Stimulated activated naive CD8-positive, alpha-beta T cell treated with anti-CD3 and anti-CD28 coated beads, Interleukin-15, Interleukin-2, amounts not matched to agents 100 U/mL and 50 U/mL, for 24 hours (primary cell): Measurements from ENCODE around the gene BACE2.
A peak's percentile ranks its signal among the peaks of the same experiment; 100 is the strongest.
"Not testable (repeated sequence)": the region's sequence is repeated elsewhere in the genome, so short reads cannot be mapped to it uniquely, and the experiment has no call there.

Source experiments
- ATAC-seq: fragments of 150-1000 bp; cut with Tn5 transposase; one replicate; pipeline ENCODE4 v1.10.0; 2021
- DNase-seq: peaks from one replicate; pipeline ENCODE4 v3.0.0; 2021

BACE2 gene

DNA sequence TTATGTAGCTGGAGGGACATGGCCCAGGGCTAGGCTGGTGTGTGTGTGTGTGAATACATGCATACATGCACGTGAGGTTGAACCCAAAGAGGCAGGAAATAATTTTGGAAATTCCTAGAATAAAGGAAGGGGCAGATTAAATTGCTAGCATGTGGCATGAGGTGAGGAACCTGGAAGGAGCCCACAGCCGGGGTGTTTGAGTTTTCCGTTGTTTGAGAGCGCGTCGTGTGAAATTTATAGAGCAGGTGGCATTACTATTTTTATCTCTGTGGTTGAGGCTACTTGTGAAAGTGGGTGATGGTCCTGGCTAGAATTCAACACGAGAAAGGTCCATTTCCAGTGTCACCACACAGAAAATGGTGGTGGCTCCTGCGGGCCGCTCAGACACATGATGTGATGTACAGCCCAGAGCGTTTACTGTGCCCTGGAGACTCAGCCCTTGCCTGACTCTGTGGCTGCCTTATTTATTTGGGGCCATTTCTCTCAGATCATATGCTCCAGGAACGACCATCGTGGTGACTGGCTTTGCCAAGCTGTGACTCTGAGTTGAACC lies 48.0 kb downstream of the BACE2 start:
- DNase-seq (no peak), ATAC-seq (no peak)

DNA sequence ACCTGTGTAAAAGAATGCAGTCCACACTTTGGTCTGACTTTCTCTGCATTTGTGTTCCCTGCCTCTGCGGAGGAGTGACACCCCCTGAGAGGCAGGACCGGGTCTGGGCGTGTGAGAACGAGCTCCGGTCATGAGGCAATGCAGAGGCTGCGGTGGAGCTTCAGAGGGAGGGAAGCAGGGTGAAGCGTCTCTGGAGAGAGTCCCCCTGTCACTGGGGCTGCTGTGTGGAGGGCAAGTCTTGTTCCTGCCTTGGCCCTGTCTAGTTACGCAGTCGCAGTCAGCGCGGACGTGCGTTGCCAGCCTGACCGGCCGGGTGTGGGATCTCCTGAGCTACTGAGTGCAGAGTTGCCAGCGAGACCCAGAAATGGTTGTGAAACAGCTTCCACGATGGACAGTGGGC lies 48.5 kb downstream of the BACE2 start:
- no peak for DNase-seq
- no peak for ATAC-seq

DNA sequence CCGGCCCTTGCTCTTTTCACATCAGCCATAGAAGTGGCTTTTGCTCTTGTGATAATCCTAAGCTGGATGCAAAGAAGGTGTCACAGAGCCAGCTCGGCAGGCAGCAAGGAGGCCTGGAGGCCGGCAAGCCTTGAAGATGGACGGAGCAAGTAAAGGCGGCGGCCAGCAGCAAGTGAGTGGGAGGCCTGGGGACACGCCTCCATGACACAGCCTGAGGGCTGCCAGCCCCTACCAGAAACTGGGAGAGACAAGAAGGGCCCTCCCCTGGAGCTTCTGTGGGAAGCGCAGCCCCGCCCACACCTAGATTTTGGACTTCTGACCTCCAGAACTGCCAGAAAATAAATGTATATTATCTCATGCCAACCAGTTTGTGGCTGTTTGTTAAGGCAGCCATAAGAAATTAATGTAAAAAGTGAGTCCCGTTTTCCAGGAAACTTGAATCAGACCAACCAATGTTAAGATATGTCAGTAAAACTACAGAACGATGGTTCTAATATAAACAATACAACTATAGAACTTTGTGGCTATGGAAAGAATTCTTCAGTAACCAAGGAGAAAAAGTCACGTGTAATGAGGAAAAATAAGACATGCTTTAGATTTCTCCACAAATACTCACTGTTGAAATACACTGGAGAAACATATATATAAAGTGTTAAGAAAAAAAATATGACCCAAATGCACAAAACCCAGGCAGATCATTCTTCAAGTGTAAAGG lies 49.9 kb downstream of the BACE2 start:
- no peak for ATAC-seq
- DNase-seq, result no peak

DNA sequence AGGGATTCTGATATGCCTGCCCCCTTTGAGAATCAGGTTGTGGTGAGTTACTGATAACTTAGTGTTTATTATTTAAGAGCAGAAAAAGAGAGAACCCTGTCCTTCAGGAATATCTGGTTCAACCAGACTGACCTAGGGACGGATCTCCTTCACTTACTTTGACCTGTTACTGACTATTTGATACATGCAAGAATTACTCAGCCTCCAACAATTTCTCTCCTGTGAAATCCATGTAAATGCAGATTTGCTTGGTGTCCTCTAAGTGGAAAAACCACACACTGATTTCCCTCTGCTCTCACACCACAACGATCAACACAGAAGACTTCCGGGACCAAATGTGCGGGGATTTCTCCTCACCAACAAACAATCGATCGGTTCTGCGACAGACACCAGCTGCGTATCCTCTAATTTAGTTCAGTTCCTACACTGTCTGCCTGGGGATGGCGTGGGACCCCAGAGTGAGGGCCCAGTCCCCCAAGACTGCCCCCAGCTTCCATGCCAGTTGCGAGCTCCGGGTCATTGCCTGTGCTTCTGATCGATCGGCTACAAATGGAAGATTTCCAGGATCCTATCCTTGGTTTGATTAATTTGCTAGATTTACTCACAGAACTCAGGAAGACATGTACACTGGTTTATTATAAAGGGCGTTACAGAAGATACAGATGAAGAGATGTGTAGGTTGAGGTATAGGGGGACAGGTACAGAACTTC lies 51.7 kb downstream of the BACE2 start:
- no peak for DNase-seq
- ATAC-seq, result no peak

DNA sequence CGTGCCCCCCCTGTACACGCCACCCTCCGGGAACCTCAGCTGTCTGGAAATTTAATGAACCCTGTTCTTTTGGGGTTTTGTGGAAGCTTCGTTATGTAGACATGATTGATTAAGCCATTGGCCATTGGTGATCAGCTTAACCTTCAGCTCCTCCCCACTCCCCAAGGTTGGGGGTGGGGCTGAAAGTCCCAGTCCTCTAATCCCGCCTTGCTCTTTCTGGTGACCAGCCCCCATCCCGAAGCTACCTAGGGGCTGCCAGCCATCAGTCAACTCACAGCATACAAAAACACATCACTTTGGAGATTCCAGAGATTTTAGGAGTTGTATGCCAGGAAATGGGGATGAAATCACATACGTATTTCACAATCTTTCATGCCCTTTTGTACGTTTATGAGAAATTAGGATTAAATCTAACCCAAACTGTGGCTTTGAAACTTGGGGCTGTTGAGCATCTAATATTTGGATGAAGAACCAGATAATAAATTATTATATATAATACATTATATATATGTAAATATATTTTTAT lies 52.3 kb downstream of the BACE2 start:
- ATAC-seq (no peak), DNase-seq (no peak)

DNA sequence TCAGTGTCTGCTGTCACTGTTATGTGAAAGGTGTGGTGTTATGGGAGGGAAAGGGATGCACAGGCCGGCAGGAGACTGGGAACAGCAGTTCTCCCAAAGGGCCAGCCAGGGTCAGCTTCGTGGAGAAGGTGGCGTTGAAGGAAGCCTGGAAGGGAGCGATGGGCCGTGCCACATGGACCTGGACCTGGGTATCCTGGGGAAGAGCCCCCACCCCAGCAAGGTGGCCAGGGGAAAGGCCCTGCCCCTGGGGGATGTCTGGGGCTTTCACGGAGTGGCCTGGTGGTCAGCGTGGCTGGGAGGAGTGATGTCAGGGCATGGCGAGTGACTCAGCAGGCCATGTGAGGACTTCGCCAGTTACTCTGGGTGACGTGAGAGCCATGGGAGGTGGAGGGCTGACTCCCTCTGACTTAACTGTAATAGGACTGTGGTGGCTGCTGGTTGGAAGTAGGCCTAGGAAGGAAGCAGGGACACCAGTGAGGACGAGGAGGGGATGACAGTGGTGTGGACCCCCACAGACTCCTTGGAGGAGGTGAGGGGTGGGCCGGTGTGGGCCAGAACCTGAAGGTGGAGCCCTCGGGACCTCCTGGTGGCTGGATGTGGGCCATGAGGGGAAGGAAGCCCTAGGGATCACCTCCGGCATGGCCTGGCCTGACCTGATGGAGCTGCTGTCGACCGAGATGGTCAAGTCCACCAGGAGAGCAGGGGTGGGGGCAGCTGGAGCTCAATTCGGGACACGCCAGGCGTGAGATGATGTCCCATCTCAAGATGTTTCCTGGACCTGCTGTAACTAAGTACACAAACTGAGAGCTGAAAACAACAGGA lies 54.5 kb downstream of the BACE2 start:
- DNase-seq, result no peak
- no peak for ATAC-seq

DNA sequence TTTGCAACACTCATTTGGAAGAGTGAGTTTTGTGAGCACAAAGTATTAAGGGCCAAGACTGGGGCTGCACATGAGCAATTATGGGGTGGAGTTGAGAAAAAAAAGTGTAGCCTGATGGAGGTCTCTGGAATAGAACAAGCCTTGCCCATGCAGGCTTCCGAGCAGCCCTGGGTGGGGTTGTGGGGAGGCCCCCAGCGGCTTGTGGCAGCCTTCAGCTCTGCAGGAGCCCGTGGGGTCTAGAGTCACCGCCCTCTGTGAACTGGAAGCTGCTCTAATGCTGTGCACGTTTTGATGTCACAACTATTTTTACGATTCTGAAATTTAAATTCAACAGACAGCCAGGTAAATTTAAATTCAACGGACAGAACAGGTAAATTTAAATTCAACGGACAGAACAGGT lies 58.9 kb downstream of the BACE2 start:
- no peak for ATAC-seq
- DNase-seq, result no peak

DNA sequence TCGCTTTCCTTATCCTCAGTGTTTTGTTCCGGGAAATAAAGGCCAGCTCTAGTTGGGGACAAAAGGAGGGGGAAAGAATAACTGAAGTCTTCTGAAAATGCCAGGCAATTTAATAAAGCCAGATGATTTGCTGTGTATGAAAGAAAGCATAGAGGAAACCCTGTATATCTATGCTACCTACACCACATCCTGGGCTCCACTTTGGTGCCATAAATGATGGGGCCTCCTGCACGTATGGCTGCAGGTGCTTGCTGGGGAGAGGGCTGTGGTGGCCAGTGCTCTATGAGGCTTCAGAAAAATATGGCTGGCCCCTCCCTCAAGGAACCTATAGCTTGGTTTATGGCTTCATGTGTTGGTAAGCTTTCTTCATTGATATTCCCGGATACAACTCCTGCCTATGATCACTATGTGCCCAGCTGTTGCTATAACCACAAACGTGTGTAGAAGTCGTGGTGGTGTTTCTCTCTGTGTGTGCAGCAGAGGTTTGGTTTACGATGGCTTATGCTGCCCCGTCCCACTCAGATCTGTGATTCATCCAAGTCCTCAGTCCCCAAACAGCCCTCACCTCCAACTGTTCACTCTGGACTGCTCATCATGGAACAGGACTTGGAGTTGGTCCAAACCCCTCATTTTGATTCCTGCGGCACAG lies 59.5 kb downstream of the BACE2 start:
- ATAC-seq (peak; percentile 23), DNase-seq (no peak)

DNA sequence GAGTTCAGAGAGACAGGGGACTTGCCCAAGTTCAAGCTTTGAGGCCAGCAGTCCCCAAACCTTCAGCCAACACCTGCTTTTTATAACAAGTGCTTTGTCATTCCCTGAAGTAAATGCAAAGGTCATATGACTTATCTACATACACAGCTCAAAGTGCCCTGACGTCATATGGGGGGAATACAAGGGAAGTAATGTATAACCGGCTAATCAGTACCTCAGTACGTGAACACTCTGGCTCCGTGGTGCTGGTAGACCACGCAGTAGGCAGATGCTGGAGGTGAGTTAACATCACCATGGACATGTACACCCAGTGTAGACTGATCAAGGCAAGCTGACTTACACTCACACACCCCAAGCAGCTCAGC lies 60.0 kb downstream of the BACE2 start:
- DNase-seq (no peak), ATAC-seq (peak; percentile 55)

DNA sequence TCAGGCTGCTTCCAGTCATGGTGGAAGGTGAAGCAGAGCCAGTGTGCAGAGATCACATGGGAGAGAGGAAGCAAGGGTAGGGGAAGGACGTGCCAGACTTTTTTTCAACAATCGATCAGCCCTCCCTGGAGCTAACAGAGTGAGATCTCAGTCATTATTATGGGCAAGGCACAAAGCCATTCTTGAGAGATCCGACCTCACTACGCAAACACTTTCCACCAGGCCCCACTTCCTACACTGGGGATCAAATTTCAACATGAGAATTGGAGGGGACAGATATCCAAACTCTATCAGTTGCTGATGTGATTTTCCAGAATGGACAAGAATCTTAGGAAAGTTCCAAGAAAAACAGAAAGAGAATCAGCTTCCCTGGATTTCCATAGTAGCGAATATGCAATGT lies 60.5 kb downstream of the BACE2 start:
- DNase-seq, result no peak
- ATAC-seq, result no peak

DNA sequence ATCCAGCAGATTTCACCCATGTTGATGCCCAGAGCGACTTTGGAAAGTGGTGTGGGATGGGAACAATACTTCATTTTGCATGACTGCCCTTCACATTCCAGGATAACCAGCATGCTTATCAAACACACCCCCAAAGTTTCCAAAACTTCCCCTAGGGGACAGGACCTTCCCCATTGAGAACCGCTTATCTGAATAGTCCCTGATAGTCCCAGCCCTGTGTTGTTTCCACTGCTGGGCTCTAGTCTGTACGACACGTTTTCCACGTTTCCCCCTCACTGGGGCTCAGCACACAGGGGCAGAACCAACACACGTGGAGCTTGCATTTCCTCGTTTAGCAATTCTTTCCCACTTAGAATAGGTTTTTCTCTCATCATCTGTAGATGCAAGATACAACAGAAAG lies 61.0 kb downstream of the BACE2 start:
- DNase-seq (no peak), ATAC-seq (no peak)

DNA sequence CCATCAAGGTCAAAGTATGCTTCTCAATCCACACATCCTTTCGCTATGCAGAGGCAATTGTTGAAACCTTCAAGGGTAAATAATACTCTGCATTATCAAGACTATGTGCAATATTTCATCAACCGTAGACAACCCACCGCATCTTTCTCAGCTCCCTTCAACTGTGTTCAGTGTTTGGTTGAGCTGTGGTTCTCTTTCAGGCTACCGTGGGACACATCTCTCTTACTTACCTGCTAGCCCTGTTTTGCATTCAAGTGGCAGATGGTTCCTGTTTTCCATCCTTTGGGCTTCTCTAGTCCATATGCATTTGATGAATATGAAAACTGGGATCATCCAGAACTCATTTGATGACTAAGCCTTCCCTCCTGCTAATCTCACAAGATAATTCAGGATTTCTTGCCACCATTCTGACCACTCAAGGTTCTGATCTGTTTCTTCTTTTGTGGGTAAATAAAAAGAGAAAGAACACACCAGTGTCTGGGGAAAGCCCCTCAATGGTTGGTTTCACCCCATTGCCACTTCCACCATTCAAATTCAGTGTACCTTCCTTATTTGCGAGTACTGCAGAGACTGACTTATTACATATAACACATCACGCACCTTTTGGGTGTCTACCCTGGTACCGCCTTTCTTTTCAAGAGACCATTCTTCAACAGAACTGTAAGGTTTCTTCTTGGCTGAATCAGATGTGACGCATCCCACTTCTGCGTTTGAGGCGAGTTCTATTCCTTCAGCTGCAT lies 61.7 kb downstream of the BACE2 start:
- DNase-seq, result no peak
- no peak for ATAC-seq

DNA sequence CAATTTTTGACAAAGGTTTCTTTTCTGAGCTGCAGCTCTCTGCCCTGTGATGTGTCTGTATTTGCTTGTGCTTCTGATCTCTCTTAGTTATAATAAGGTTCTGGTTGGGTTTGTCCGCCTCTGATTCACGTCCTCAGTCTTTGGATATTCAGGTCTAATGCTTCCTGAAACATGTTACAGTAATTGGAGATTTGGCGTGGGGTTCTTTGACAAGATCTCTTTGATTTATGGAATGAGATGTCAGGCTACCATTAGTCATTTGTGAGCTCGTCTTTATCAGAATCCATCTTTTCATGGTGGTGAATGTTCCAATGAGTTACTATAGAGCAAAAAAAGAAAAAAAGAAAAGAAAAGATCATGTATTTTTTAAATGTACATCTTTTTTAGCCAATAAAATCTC lies 62.5 kb downstream of the BACE2 start:
- ATAC-seq (no peak), DNase-seq (no peak)

DNA sequence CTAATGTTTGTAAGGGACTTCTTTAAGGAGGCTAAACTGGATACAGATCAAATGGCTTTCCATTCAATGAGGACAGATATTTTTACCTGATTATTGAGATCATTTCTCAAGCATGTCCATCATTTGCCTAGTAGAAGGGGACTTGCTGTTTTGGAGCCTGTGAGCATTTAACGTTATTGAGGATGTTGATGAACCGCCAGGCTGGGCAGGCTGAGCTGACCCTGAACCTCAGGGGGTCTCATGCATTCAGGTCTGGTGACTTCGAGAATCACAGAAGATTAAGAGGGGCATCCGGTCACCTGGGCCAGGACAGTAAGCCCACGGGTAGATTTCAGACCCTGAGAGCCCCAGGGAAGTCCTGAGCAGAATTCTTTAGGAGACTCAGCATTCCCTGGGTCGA lies 63.1 kb downstream of the BACE2 start:
- ATAC-seq, result no peak
- no peak for DNase-seq

DNA sequence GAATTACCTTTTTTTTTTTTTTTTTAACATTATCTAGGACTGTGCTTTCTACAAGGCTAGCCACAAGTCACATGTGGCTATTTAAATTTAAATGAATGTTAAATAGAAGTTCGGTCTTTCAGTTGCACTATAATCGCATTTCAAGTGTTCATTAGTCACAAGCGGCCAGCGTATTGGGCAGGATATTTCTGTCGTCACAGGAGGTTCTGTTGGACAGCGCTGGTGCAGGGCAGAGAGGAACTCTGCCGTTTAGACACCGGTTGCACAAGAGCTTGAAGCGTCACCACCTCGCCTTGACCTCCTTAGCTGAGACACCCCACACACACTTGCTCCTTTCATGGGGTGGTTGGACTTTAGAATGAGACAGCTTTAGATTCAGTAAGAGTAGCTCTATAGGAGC lies 64.1 kb downstream of the BACE2 start:
- DNase-seq, result no peak
- no peak for ATAC-seq

DNA sequence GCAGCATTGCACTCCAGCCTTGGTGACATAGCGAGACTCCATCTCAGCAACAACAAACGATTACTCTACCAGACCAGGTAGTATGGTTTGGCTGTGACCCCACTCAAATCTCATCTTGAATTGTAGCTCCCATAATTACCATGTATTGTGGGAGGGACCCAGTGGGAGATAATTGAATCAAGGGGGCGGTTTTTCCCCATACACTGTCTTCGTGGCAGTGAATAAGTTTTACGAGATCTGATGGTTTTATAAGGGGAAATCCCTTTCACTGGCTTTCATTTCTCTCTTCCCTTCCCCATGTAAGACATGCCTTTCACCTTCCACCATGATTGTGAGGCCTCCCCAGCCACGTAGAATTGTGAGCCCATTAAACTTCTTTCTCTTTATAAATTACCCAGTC lies 66.0 kb downstream of the BACE2 start:
- ATAC-seq (peak; percentile 46), DNase-seq (no peak)

DNA sequence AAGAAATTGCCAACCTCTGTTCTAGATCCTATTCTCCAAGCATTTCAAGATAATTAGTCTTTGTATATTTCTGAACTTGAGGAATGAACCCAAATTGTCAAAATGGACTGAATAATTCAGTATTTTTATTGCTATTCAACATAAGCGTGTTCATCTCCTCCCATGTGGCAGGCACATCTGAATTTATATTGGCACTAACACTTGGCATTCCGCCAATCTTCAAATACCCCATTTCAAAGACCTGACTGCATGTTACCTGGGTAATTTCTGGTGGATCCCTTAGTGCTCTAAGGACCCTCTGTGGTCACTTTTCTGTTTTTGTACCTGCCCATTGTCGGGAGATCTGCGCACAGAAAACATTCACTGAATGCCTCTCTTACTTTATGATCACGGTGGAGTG lies 66.6 kb downstream of the BACE2 start:
- DNase-seq (no peak), ATAC-seq (no peak)

DNA sequence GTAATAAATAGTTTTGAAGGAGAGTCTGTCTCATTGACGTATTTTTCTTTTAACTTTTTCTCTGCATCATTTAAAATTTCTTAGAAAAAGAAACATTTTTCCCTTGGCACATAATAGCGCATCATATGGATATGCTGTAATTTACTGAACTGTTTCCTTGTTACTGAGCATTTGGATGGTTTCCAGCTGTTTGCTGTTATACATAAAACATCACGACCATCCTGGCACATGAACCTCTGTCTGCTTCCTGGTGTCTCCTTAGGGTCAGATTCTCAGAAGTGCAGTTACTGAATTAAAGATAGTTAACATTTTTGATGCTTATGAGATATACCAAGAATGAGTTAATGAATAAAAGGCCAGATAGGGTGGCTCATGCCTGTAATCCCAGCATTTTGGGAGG lies 67.2 kb downstream of the BACE2 start:
- DNase-seq, result no peak

DNA sequence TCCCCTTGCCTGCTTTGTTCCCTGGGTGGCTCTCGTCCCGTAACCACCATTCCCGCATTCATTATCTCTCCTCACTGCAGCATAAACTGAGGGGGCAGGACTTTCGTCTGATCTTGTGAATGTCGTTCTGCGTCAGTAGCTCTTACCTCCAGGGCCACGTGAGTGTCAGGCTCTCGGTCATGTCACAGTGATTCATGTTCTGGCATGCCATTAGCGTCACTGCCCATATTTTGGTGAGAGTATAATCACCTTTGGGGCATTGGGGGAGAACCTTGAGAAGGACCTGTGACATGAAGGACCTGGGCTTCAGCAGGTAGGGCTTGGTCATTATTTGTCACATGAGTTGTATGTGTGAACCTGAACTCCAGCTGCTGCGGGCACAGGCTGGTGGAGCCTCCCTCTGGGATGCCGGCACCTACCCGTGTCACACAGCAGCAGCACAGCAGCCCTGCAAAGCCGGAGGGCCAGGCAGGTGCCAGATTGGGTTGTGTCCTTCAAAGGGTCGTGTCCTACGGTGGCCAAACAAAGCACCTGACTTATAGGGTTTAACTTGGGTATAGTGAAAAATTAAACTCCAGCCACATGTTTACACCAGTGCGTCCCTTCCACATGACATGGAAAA lies 68.5 kb downstream of the BACE2 start:
- DNase-seq, result no peak
- ATAC-seq, result no peak

More for the DNA sequence above, 67.2 kb downstream of the BACE2 start:
- no peak for ATAC-seq

DNA sequence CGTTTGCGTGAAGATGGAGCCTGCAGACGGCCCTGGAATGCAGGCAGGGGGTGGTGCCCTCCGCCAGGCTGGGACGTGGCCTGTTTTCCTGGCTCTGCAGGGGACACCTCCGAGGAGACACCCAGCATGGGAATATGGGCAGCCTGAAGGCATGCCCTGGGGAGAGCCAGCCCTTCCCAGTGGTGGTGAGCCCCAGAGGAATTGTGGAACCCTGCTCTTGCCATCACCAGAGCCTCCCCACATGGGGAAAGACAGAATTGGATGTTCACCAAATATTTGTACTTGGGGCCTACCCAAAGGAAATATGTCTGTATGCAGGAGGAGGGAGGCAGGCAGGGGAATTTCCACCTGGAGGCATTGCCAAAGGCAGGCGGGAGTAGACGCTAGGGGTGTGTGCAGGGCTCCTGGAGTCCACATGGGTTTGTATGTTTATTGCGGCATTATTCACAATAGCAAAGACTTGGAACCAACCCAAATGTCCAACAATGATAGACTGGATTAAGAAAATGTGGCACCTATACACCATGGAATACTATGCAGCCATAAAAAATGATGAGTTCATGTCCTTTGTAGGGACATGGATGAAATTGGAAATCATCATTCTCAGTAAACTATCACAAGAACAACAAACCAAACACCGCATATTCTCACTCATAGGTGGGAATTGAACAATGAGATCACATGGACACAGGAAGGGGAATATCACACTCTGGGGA lies 70.3 kb downstream of the BACE2 start:
- ATAC-seq, DNase-seq: not testable (repeated sequence)
